Sigmoid colon (tissue), 4 donors: Measurements from ENCODE around the gene TRIM44.

Source experiments
- CTCF ChIP-seq, 4 experiments: fragments of 450-650 bp in 3 of 4; fragments of 200-600 bp in 1 of 4; IDR thresholded peaks; one replicate each; pipeline ENCODE4 v1.5.1; 2016 to 2019; ENCODE audit warnings: antibody characterized with exemption in 4 of 4, mild to moderate bottlenecking in 3 of 4, moderate library complexity in 2 of 4
- EP300 ChIP-seq, 4 donors: sonication (generic); formaldehyde crosslinking; IDR thresholded peaks; one replicate each; pipeline ENCODE4 v1.6.1; 2017; ENCODE audit warnings: antibody characterized with exemption in 4 of 4
- POLR2A ChIP-seq, 2 donors: fragments of 450-650 bp; IDR thresholded peaks; one replicate each; pipeline ENCODE4 v1.6.1; 2016; ENCODE audit warnings: antibody characterized with exemption in 2 of 2, mild to moderate bottlenecking in 2 of 2, moderate library complexity in 2 of 2

- TF ChIP-seq CTCF (IDR thresholded peaks at IDR 0.05), result no peak
- no peak for TF ChIP-seq POLR2A (IDR thresholded peaks at IDR 0.05)
- no peak for TF ChIP-seq EP300 (IDR thresholded peaks at IDR 0.05)
Measured at GRCh38 chr11:35618497-35619115, 44.0 kb upstream of the TRIM44 start.
